ENCODE measurements around the gene SMARCA4.
"Not testable (repeated sequence)": the region's sequence is repeated elsewhere in the genome, so short reads cannot be mapped to it uniquely, and the experiment has no call there.

The SMARCA4 gene

DNA sequence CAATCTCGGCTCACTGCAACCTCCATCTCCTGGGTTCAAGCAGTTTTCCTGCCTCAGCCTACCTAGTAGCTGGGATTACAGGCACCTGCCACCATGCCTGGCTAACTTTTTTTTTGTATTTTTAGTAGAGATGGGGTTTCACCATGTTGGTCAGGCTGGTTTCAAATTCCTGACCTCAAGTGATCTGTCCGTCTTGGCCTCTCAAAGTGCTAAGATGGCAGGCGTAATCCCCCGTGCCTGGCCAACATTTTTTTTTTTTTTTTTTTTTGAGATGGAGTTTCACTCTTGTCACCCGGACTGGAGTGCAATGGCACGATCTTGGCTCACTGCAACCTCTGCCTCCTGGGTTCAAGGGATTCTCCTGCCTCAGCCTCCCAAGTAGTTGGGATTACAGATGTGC lies 31.3 kb downstream of the SMARCA4 start:
- not testable (repeated sequence) for H3K4me1 ChIP-seq (ENCODE audit: control insufficient read depth, insufficient read depth, low read length); H3K9me3 ChIP-seq (ENCODE audit: control insufficient read depth, insufficient read depth, low read length); H3K27me3 ChIP-seq (ENCODE audit: control insufficient read depth, insufficient read depth, low read length); H3K27ac ChIP-seq (ENCODE audit: low read depth, low read length); H3K4me3 ChIP-seq (ENCODE audit: low read depth, low read length); H3K9ac ChIP-seq (ENCODE audit: low read depth, low read length)
- H3K36me3 ChIP-seq (ENCODE audit: control insufficient read depth, insufficient read depth, low read length) = peaks cover 87% of the 10 kb centered on the region

DNA sequence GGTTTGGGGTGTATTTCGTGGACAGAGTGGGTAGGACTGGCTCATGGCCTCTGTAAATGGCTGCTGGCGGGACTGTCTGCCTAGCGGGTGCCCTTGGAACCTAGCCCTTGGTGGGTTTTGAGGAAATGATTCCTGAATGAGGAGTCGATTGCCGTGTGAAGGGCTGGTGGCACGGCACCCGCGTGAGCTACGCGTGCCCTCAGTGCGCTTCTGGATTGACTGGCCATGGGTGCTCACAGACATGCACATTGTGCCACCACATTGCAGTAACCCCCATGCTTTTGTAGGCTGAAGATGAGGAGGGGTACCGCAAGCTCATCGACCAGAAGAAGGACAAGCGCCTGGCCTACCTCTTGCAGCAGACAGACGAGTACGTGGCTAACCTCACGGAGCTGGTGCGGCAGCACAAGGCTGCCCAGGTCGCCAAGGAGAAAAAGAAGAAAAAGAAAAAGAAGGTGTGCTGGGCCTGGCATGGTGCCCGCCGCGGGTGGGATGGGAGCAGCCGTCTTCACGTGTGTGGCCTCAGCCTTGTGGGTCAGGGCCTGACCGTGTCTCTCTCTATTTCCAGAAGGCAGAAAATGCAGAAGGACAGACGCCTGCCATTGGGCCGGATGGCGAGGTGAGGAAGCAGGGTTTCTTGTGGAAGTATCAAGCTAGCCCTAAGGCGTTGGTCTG lies 35.2 kb downstream of the SMARCA4 start:
- Histone ChIP-seq H3K4me1 (ENCODE audit: control insufficient read depth, insufficient read depth, low read length) (no peaks in the 10 kb centered on the region), H3K9me3 (ENCODE audit: control insufficient read depth, insufficient read depth, low read length) (no peaks in the 10 kb centered on the region), H3K36me3 (ENCODE audit: control insufficient read depth, insufficient read depth, low read length) (peaks cover 90% of the 10 kb centered on the region), H3K9ac (ENCODE audit: low read depth, low read length) (no peak overlapping the region), H3K4me3 (ENCODE audit: low read depth, low read length) (no peak overlapping the region), H3K27ac (ENCODE audit: low read depth, low read length) (no peak overlapping the region), H3K27me3 (ENCODE audit: control insufficient read depth, insufficient read depth, low read length) (no peaks in the 10 kb centered on the region)

DNA sequence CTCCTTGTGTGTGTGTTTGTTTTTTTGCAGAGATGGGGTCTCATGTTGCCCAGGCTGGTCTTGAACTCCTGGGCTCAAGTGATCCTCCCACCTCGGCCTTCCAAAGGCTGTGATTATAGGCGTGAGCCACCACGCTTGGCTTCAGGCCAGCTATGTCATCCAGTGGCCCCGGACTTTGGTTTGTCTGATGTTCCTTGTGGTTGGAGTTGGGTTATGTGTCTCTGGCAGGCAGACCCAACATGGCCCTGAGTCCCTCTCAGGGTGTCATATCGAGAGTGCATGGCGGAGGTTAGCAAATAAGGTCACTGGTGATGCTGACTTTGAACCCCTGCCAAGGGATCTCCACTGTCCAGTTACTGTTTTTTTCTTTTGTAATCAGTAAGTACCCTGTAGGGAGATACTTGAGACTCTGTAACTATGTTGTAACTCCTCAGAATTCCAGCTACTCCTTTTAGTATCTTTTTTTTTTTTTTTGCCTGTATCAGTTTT lies 37.3 kb downstream of the SMARCA4 start:
- Histone ChIP-seq H3K4me3 (ENCODE audit: low read depth, low read length) (no peak overlapping the region), H3K9me3 (ENCODE audit: control insufficient read depth, insufficient read depth, low read length) (no peaks in the 10 kb centered on the region), H3K27me3 (ENCODE audit: control insufficient read depth, insufficient read depth, low read length) (no peaks in the 10 kb centered on the region), H3K4me1 (ENCODE audit: control insufficient read depth, insufficient read depth, low read length) (no peaks in the 10 kb centered on the region), H3K9ac (ENCODE audit: low read depth, low read length) (no peak overlapping the region), H3K36me3 (ENCODE audit: control insufficient read depth, insufficient read depth, low read length) (peaks cover 93% of the 10 kb centered on the region), H3K27ac (ENCODE audit: low read depth, low read length) (no peak overlapping the region)

DNA sequence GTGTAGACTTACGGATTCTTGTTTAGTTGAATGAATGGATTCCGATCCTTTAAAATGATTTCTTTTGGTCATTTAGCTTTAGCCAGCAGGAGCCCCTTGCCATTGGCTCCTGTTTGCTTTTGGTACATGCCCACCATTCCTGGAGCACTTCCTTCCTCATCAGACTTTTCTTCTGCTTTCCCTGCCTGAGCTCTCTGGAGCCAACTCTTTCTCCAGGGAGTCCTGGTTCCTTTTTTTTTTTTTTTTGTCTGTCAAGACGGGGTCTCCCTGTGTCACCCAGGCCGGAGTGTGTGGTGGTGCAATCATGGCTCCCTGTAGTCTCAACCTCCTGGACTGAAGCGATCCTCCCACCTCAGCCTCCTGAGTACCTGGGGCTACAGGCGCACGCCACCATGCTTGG lies 37.8 kb downstream of the SMARCA4 start:
- Histone ChIP-seq H3K4me1 (ENCODE audit: control insufficient read depth, insufficient read depth, low read length) (no peaks in the 10 kb centered on the region), H3K36me3 (ENCODE audit: control insufficient read depth, insufficient read depth, low read length) (peaks cover 95% of the 10 kb centered on the region), H3K9ac (ENCODE audit: low read depth, low read length) (no peak overlapping the region), H3K9me3 (ENCODE audit: control insufficient read depth, insufficient read depth, low read length) (no peaks in the 10 kb centered on the region), H3K27me3 (ENCODE audit: control insufficient read depth, insufficient read depth, low read length) (no peaks in the 10 kb centered on the region), H3K4me3 (ENCODE audit: low read depth, low read length) (no peak overlapping the region), H3K27ac (ENCODE audit: low read depth, low read length) (no peak overlapping the region)

DNA sequence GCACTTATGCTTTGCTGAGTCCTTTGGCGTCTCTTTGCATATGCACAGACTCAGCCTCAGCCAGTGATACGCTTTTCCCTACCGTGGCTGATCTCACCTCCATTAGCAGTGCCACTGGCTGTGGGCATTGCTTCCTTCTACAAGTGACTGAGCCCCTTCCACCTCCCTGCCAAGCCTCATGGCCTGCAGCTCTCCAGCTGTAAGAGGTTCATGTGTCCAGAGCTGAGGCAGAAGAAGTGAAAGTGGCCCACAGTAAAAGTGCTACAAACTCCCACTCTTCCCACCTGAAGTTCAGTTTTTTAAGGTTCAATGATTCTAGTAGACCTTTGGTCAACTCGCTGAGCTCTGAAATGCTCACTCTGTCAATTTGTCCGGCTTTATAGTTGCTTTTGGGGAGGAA lies 44.7 kb downstream of the SMARCA4 start:
- no peak overlapping the region for H3K9ac ChIP-seq (ENCODE audit: low read depth, low read length)
- no peaks in the 10 kb centered on the region for H3K9me3 ChIP-seq (ENCODE audit: control insufficient read depth, insufficient read depth, low read length)
- H3K27me3 ChIP-seq (ENCODE audit: control insufficient read depth, insufficient read depth, low read length) = no peaks in the 10 kb centered on the region
- no peak overlapping the region for H3K27ac ChIP-seq (ENCODE audit: low read depth, low read length)
- H3K36me3 ChIP-seq (ENCODE audit: control insufficient read depth, insufficient read depth, low read length) = peaks cover 85% of the 10 kb centered on the region
- no peaks in the 10 kb centered on the region for H3K4me1 ChIP-seq (ENCODE audit: control insufficient read depth, insufficient read depth, low read length)
- H3K4me3 ChIP-seq (ENCODE audit: low read depth, low read length) = no peak overlapping the region

DNA sequence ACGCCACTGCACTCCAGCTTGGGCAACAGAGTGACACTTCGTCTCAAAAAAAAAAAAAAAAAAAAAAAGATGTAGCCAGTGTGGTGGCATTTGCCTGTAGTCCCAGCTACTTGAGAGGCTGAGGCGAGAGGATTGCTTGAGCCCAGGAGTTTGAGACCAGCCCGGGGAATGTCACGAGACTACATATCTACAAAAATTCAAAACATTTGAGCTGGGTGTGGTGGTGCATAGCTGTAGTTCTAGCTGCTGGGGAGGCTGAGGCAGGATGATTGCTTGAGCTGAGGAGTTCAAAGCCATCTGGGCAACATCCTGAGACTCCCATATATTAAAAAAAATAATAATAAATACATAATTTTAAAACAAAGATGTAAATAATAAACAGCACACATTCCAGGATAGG lies 46.6 kb downstream of the SMARCA4 start:
- H3K36me3 ChIP-seq (ENCODE audit: control insufficient read depth, insufficient read depth, low read length) = peaks cover 87% of the 10 kb centered on the region
- H3K4me3 ChIP-seq (ENCODE audit: low read depth, low read length) = no peak overlapping the region
- H3K4me1 ChIP-seq (ENCODE audit: control insufficient read depth, insufficient read depth, low read length) = no peaks in the 10 kb centered on the region
- no peak overlapping the region for H3K9ac ChIP-seq (ENCODE audit: low read depth, low read length)
- no peaks in the 10 kb centered on the region for H3K9me3 ChIP-seq (ENCODE audit: control insufficient read depth, insufficient read depth, low read length)
- no peaks in the 10 kb centered on the region for H3K27me3 ChIP-seq (ENCODE audit: control insufficient read depth, insufficient read depth, low read length)
- no peak overlapping the region for H3K27ac ChIP-seq (ENCODE audit: low read depth, low read length)

DNA sequence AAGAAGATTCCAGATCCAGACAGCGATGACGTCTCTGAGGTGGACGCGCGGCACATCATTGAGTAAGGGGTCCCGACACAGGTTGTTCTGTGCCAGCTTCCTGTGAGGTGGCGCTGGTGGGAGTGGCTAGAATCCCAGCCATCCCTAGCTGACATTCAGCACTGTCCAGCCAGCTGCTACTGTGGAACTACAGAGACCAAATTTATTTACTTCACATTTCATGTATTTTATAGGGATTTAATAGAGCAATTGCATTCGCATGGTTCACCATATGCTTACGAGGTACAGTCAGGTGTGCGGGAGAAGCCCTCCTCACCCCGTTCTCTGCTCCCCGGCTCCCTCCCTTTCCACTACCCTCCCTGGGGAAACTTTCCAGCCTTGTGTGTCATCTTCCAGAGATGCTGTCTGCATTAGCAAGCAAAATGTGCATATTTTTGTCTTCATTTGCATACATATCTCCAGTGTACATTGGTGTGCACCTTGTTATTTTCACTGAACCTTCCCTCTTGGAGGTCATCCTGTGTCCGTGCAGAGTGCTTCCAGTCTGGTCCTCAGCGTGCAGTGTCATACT lies 47.2 kb downstream of the SMARCA4 start:
- H3K4me3 ChIP-seq (ENCODE audit: low read depth, low read length) = no peak overlapping the region
- no peaks in the 10 kb centered on the region for H3K9me3 ChIP-seq (ENCODE audit: control insufficient read depth, insufficient read depth, low read length)
- H3K9ac ChIP-seq (ENCODE audit: low read depth, low read length) = no peak overlapping the region
- no peak overlapping the region for H3K27ac ChIP-seq (ENCODE audit: low read depth, low read length)
- peaks cover 87% of the 10 kb centered on the region for H3K36me3 ChIP-seq (ENCODE audit: control insufficient read depth, insufficient read depth, low read length)
- no peaks in the 10 kb centered on the region for H3K4me1 ChIP-seq (ENCODE audit: control insufficient read depth, insufficient read depth, low read length)
- H3K27me3 ChIP-seq (ENCODE audit: control insufficient read depth, insufficient read depth, low read length) = no peaks in the 10 kb centered on the region

DNA sequence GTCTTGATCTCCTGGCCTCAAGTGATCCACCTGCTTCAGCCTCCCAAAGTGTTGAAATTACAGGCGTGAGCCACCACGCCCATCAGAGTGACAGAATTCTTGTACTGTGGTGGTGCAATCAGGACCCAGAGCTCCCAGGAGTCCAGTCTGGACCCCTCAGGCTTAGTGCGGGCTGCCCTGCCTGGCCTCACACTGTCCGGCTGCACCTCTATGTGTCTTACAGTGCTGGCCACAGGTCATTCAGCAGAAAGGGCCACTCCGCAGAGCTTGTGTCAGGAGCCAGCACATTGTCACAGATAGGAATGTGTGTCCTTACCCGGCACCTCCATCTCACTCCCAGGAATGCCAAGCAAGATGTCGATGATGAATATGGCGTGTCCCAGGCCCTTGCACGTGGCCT lies 49.2 kb downstream of the SMARCA4 start:
- H3K36me3 ChIP-seq (ENCODE audit: control insufficient read depth, insufficient read depth, low read length) = peaks cover 90% of the 10 kb centered on the region

DNA sequence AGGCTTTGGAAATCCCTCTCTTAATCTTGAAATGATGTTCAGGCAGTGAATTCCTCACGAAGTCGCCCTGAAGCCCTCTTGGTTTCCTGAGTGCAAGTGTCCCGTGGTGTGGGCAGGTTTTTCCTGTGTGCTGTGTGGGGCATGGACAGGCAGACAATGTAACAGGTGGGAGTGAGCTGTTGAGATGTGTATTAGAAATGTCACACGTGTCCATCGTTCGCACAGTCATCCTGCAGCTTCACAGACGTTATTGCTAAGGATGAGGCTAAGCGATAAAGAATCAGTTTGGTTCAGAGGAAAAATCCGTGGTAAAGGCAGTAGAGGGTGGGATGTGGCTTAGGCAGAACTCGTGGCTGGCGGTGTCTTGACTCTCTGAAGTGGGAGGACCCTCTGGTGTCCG lies 51.7 kb downstream of the SMARCA4 start:
- Histone ChIP-seq H3K4me1 (ENCODE audit: control insufficient read depth, insufficient read depth, low read length) (no peaks in the 10 kb centered on the region), H3K9ac (ENCODE audit: low read depth, low read length) (no peak overlapping the region), H3K27ac (ENCODE audit: low read depth, low read length) (no peak overlapping the region)

More for the DNA sequence above, 49.2 kb downstream of the SMARCA4 start:
- Histone ChIP-seq H3K4me3 (ENCODE audit: low read depth, low read length) (no peak overlapping the region), H3K9me3 (ENCODE audit: control insufficient read depth, insufficient read depth, low read length) (no peaks in the 10 kb centered on the region), H3K4me1 (ENCODE audit: control insufficient read depth, insufficient read depth, low read length) (no peaks in the 10 kb centered on the region), H3K27me3 (ENCODE audit: control insufficient read depth, insufficient read depth, low read length) (no peaks in the 10 kb centered on the region), H3K9ac (ENCODE audit: low read depth, low read length) (no peak overlapping the region; the same call in 1 of the 2 replicates), H3K27ac (ENCODE audit: low read depth, low read length) (no peak overlapping the region)

DNA sequence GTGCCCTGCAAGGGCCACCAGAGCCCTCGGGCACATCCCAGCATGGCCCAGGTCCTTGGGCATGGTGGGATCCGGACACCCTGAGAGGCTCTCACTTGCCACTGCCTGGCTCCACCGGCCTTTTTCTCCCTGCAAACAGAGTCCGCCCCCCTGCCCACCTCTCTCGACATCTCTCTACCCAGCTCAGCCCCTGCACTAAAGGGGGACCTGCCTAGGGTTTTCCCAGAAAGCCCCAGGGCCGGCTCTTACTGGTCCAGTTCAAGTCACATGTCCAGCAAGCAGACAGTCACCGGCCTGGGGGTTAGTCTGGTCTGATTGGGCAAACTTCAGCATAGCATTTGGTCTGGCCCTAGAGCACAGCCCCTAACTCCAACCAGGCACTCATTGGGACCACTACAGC lies 52.9 kb downstream of the SMARCA4 start:
- Histone ChIP-seq H3K27ac (ENCODE audit: low read depth, low read length) (no peak overlapping the region), H3K9me3 (ENCODE audit: control insufficient read depth, insufficient read depth, low read length) (no peaks in the 10 kb centered on the region), H3K4me1 (ENCODE audit: control insufficient read depth, insufficient read depth, low read length) (no peaks in the 10 kb centered on the region), H3K9ac (ENCODE audit: low read depth, low read length) (no peak overlapping the region), H3K27me3 (ENCODE audit: control insufficient read depth, insufficient read depth, low read length) (no peaks in the 10 kb centered on the region), H3K4me3 (ENCODE audit: low read depth, low read length) (no peak overlapping the region), H3K36me3 (ENCODE audit: control insufficient read depth, insufficient read depth, low read length) (peaks cover 91% of the 10 kb centered on the region)

More for the DNA sequence above, 51.7 kb downstream of the SMARCA4 start:
- Histone ChIP-seq H3K36me3 (ENCODE audit: control insufficient read depth, insufficient read depth, low read length) (peaks cover 91% of the 10 kb centered on the region), H3K27me3 (ENCODE audit: control insufficient read depth, insufficient read depth, low read length) (no peaks in the 10 kb centered on the region), H3K4me3 (ENCODE audit: low read depth, low read length) (no peak overlapping the region), H3K9me3 (ENCODE audit: control insufficient read depth, insufficient read depth, low read length) (no peaks in the 10 kb centered on the region)

DNA sequence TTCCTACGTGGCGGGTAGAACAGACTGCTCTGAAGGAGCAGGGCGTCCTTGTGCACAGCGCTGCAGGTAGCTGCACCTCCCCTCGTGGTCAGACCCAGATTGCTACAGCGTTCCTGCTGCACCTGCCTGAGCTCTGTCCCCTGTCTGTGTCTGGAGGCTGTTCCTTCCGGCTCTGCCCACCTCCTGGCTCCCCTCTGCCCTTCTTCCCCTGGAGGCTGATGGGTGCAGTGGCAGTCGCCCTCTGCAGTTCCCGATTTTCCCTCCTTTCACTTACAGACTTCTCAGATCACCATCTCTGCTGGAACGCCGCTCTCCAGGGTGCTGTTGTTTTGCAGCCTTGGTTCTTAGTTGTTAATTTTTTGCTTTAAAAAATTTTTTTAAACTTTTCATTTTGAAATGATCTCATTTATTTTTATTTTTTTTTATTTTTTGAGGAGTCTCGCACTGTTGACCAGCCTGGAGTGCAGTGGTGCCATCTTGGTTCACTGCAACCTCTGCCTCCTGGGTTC lies 53.6 kb downstream of the SMARCA4 start:
- peaks cover 94% of the 10 kb centered on the region for H3K36me3 ChIP-seq (ENCODE audit: control insufficient read depth, insufficient read depth, low read length)
- H3K27ac ChIP-seq (ENCODE audit: low read depth, low read length) = no peak overlapping the region
- H3K9me3 ChIP-seq (ENCODE audit: control insufficient read depth, insufficient read depth, low read length) = no peaks in the 10 kb centered on the region
- H3K4me3 ChIP-seq (ENCODE audit: low read depth, low read length) = no peak overlapping the region
- no peak overlapping the region for H3K9ac ChIP-seq (ENCODE audit: low read depth, low read length)
- H3K27me3 ChIP-seq (ENCODE audit: control insufficient read depth, insufficient read depth, low read length) = no peaks in the 10 kb centered on the region
- H3K4me1 ChIP-seq (ENCODE audit: control insufficient read depth, insufficient read depth, low read length) = no peaks in the 10 kb centered on the region
